HT-29 (cell line): ENCODE results near the gene UVRAG. TPM values are rescaled to one million over a fixed set of nuclear protein-coding genes. Genes with fewer than 3 reads are reported as not detected.
"Not testable (repeated sequence)": the region's sequence is repeated elsewhere in the genome, so short reads cannot be mapped to it uniquely, and the experiment has no call there.

Source experiments
- DNase-seq: peaks from one replicate; pipeline ENCODE4 v3.0.0-alpha.2; 2015; ENCODE audit warnings: low spot score
- total RNA-seq: library from RNA; depleted of rRNA; stranded (reverse); fragments of >200 nt; shearing (Covaris generic); gene quantifications from 2 replicates; pipeline ENCODE4 v1.2.3, GENCODE V29; 2014

UVRAG gene
- total RNA-seq, 1 experiment from 2014 or later: 11.9 TPM

DNA sequence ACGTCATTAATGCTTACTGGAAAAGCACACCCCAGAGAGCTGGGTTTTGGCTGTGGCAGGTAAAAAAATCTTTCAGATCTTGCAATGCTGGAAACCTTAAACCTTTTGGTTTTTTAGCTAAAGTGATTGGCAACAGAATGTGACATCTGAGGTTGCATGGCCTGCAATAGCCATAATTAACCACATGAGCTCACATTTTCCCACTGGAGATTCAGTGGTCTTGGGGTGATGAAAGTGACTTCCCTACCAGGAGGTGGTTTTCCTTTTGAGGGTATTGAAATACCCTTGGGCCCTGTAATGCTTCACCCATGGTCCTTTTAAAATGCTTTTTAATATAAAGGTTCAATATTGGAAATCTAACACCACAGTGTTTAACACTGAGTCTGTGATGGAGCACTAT, 198.5 kb downstream of the UVRAG start:
- no peak for DNase-seq

DNA sequence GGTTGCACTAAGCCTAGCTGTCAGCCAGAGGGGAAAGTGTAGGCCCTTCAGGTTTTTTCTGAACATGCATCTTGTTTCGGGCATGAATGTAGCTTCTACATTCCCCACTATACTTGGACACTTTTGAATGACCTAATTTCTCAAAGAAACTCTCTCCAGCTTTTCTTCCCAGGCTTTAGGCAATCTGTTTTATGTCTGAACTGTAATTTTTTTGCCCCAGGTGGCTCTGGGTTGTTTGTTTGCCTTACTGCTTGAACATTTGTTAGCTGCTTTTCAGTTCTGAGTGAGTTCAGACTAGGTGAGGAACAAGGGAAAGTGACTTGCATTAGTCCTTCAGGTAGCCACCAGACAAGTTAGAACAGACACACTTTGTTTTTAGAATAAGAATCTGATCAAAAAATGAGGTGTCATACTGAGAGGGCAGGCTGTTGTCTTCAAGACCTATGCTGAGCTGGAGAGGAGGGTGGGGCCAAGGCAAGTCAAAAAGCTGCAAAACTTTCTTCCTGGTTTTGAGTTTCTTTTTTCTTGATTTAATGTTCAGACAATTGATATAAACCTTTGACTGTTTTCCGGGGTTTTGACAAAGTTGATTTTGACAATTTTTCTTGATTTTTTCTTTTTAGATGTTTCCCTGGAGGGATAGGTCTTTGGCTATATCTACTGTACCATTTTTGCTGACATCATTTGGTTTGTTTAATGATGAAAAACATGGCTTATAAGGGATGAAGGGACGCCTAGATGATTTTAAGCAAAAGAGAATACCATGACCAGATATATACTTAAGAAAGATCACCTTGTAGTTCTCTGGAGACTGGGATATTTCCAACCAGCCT, 208.4 kb downstream of the UVRAG start:
- no peak for DNase-seq

DNA sequence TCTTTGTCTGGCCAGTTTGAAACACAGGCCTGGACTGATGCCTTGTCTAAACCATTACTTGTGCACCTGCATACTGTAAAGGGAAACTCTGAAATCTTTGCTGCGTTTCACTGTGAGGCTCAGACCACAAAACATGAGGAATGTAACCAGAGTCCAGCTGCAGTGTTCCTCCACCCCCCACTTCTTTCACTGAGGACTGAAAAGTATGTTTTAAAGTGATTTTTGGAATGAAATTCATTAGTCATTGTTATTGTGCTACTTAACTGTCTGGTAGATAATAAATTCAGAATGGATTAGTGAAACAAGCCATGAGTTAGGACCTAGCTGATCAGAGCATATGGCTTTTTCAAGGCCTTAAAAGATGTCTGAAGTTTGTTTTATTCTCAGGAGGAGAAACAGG, 210.1 kb downstream of the UVRAG start:
- no peak for DNase-seq

DNA sequence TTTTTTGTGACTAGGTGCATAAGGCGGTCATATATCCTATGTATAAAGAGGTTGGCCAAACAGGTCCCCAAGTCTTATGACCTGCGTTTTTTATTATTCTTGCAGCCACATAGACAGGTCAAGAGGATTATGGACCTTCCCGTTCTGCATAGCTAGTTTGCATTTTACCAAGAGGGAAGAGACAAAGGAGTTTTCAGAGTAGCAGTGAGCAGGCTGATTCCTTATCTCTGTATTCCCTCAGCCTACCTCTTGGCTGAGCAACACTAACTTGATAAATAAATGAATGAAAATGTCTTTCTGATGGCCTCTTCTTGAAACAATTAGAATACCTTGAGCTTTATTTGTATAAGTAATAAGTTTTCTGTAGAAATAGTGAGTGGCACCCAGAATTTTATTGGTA, 210.8 kb downstream of the UVRAG start:
- no peak for DNase-seq

DNA sequence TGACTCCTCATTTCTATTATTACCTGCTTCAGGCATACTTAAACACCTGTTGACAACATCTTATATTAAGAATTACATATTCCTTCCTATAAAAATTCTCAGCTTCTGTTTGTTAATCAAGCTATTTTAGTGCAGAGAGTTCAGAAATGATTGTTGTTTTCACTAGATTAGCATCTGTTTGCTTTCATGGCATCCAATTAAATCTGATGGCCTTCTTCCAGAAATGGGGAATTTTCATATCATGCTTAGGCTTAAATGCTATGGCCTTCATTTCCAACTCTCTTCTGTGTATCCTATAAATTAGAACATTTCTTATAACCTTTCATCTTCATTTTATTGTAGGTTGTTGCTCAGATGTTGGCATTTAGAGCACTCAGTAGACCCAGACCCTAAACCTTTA, 211.3 kb downstream of the UVRAG start:
- no peak for DNase-seq

DNA sequence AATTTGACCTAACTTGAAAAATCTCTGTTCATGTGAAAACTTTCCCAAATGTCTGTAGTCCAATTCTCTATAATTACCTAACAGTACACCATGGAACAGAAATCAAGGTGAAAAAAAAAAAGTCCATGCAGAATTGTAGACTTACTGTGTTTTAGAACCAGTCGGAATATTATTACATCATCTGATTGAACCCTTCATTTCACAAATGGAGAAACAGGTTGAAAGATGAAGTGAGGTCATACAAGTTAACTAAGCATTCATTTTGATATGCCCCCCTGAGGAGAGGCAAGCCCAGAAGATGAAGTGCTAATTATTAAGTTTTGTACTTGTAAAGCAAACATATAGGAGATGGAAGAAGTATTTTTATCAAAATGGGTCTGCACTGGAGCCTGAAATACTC, 211.9 kb downstream of the UVRAG start:
- no peak for DNase-seq

DNA sequence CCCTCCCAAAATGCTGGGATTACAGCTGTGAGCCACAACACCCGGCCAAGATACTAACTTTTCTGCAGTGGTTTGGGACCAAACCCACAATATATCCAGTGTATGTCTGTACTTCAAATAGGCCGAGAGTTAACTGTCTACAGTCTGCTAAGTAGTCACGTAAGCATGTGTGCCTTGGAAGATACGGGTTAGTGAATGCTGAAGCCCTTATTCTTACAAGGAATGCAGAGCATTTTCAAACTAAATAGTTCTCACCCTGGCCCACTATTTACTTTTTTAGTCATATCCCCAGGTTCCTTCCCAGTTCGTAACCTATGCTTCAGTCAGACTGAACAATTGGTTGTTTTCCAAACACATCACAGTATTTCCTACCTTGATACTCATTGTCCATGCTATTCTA, 215.3 kb downstream of the UVRAG start:
- no peak for DNase-seq

DNA sequence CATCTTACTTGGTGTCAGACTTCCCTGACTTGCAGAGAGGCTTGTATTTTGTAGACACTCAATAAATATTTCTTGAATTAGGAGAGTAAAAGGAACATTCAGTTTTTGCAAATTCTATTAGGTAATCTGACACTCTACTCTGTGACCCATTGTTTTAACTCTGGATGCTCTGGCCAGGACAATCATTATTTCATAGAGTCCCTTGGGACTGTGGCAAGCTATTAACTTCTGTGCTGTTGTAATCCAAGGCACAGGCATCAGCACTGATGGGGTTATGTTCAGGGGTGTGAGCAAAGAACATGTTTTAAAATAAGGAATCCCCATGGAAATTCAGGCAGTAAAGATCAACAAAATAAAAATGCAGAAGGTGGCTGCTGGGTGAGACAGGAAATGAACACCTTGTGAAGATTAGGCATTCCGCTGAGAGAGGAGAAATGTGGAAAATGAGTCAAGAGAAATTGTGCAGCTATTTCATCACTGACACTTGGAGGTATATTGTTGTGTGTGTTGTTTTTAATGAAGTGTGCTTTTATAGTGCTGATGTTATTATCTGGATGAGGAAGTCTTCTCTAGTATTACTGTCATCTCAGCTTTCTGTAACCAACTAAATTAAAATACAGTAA, 216.1 kb downstream of the UVRAG start:
- no peak for DNase-seq

DNA sequence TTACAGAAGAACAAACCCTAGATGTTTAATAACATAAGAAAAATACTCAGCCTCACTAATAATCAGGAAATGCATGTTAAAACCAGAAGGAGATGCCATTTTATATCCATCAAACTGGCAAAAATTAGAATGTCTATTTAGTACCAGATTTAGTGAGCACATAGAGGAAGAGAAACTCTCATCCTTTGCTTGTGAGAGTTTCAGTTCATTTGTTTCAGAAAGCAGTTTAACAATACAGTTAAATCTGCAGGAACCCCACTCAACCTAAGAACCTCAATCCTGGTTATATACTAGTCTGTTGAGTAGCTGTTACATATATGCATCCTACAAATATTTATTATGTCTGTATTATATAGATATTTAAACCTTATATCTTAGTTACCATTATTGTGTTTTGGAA, 218.7 kb downstream of the UVRAG start:
- DNase-seq: no peak

DNA sequence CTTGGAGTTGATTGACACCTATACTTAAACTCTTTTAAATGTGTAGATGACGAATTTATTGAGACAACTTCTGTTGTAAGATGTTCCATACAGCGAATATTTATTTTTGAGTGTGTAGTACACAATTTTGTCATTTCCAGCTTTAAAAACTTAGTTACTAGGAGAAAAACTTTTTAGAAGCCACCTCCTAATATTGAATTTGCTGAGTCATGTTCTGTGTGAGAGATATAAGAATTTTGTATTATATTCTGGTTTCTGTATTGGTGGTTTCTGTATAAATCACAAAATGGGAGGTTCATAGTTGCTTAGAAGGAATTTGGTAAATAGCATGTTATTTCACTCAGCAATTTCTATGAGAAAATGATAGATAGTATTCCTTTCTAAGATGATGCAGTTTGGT, 220.0 kb downstream of the UVRAG start:
- DNase-seq: no peak

DNA sequence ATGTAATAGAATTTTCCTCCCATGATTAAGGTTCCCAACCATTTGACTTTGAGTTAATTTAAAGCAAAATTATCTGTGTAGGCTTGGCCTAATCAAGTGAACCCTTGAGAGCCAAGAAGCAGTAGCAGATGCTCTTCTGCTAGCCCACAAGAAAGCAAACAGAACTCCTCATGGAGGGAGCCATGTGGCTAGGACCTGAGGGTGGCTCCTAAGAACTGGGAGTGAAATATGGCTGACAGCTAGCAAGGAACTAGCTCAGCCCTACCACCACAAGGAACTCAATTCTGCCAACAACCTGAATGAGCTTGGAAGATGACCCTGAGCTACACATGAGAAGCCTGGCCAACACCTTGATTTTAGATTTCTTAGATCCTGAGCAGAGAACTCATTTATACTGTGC, 223.6 kb downstream of the UVRAG start:
- no peak for DNase-seq

DNA sequence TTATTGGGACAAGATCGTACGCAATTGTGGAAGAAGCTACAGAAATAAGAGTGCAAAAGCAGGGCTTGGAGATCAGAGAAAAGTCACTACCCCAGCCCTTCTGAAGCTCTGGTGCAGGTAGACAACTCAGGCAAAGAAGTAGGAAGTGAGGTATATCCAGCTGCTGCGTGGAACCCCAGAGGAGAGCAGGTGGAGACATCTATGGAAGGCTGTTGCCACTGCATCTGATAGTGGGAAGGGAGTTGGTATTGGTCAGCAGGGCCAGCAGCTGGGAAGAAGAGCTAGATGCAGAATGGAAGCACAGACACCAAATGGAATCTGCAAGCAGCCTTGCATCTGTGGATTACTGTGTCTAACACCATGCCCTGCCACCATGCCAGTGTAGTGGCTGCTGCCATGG, 226.2 kb downstream of the UVRAG start:
- DNase-seq: peak; percentile 30

DNA sequence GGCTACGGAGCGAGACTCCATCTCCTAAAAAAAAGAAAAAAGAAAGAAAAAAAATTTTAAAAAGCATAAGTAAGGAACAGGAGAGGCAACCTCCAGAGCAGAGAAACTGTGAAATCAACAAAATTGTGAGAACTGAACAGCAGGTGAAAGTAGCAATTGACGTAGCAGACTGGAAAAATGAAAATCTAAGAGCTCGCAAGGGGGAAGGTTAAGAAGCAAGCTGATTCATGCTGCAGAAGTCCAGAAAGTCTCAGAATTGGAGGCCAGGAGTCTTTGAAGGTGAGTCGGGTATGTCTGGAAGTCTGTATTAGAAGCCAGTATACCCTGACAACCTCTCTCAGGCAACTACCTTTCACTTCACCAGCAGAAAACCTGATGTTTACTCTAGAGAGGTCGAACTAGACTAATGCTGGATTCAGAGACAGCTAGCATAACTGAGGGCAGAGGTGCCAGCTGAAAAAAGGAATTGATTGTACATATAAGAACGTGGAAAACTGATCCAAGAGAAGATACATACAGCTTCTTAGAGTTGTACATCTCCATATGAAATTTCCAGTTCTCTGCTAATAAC, 229.8 kb downstream of the UVRAG start:
- no peak for DNase-seq

DNA sequence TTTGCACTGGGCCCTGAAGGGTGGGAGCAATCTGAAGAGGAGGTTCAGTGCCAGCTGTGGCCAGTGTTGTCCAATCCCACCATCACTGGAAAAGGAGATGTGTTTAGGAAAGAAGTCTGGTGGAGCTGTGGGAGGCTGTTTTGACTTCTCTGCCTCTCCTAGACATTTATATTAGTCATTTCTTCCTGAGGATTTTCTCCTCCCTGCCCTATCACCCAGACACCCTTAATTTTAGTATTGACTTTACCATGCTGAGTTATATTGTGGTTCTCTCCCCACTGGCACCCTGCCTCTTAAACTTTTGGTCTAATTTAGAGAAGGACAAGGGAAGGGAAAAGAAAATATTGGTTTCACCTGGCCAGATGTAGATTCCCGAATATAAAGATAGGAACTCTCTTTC, 232.2 kb downstream of the UVRAG start:
- no peak for DNase-seq

DNA sequence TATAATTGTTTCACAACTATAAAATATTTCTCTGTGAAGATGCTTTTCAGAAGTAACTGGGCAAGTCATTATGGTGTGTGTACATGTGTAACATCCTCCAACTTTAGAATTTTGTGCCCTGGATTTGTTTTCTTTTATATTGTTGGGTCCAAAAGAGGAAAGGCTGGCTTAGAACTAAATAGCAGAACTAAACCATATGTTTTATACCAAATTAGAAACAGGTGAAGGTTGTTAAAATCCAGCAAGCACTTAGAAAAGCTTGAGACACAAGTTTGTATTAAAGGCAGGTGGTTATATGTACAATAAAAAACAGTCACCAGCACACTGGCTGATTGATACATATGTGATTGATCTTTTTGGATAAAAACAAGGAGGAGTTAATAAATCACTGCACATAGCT, 232.8 kb downstream of the UVRAG start:
- DNase-seq: no peak

DNA sequence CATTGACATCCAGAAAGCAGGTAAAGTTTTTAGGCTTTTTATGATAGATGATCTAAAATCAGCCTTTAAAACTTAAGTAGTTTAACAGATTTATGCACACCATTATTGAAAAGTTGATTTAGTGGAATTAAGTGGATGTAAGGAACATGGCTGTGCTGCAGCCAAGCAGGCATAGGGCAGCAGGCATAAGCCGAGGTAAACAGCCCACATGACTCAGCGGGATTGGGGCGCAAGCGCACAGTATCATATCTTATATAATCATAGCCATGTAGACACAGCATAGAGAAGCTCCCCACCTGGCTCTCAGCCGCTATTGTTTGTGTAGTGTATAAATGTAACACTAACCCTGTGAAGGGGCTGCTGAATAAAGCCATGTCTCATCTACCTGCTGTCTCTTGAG, 233.8 kb downstream of the UVRAG start:
- peak; percentile 21 for DNase-seq

DNA sequence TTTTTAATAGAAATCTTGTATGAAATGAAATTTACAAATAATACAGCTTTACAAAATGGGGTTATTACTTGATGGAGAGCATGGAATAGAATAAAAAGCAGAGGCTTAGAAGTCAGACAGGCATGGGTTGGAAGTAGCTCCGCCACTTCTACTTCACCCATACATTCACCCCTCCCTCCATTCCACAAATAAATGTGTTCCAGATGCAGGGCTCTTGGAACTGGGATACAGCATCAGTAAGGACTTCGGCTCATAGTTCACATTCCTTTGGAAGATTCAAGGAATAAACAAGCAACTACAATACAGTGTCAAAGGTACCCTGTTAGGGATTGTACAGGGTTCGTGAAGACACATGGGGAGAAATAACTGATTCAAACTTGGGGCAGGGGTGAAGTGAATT, 234.5 kb downstream of the UVRAG start:
- no peak for DNase-seq

DNA sequence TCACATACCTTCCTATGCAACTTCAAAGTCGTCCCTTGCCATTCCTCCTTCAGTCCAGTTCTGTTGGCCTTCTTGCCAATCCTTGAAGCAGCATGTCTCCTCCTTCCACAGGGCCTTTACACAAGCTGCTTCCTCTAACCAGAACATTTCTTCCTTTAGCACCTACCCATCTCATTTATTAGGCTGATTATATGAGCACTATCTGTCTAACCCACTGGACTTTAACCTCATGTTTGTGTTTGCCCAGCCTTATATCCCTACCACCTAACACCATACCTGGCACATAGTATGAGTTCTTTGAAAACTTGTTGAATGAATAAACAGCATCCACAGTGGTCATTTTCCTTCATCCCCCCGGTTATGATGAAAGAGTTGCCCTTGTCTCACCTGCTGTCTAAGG, 236.9 kb downstream of the UVRAG start:
- no peak for DNase-seq

DNA sequence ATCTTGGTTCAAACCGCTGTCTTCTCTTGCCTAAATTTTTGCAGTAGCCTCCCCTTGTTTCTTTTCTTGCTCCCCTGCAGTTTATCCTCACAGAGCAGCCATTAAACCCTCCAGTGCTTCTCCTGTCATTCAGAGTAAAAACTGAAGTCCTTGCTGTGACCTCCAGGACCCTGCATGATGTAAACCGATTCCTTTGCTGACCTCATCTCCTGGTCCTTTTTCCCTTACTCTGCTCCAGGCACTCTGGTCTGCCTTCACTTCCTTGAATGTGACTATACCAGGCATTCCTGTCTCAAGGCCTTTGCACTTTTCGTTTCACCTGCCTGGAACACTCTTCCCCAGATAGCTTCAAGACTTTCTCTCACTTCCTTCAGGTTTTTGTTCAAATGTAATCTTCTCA, 239.3 kb downstream of the UVRAG start:
- DNase-seq: no peak

DNA sequence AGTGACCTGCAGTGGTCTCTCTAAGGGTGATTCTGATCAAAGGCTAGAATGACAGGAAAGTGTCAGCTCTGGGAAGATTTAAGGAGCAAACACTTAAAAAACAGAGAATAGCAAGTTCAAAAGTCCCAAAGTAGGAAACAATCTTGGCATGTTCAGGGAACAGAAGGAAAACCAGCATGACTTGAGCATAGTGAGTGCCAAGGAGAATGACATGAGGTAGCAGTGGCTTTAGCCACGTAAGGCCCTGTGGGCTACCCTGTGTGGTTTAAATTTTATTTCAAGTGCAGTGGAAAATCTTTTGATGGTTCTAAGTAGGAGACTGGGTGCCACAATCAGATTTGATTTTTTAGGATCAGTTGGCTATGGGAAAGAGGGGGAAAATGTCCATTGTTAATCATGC, 241.9 kb downstream of the UVRAG start:
- DNase-seq: no peak

DNA sequence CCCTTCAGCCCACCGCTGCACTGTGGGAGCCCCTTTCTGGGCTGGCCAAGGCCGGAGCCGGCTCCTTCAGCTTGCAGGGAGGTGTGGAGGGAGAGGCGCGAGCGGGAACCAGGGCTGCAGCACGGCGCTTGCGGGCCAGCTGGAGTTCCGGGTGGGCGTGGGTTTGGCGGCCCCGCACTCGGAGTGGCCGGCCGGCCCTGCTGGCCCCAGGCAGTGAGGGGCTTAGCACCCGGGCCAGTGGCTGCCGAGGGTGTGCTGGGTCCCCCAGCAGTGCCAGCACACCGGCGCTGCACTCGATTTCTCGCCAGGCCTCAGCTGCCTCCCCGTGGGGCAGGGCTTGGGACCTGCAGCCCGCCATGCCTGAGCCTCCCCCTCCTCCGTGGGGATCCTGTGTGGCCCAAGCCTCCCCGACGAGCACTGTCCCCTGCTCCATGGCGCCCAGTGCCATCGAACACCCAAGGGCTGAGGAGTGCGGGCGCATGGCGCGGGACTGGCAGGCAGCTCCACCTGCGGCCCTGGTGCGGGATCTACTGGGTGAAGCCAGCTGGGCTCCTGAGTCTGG, 245.5 kb downstream of the UVRAG start:
- not testable (repeated sequence) for DNase-seq

DNA sequence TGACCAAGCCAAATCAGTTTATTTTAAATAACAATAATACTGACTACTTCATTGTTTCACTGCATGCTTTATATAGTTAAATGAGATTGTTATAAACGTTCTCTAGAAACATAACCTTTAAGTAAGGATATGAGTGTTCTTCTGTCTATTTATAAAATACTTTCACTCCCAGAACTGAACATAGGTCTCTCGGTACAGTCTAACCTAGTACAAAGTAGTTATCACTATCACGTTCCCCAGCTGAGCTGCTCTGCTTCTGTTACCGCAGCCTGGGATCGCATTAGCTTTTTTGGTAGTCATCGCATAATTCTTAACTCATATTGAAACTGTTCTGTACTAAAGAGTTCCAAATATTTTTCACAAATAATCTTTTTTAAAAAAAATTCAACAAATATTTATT, 247.7 kb downstream of the UVRAG start:
- no peak for DNase-seq

DNA sequence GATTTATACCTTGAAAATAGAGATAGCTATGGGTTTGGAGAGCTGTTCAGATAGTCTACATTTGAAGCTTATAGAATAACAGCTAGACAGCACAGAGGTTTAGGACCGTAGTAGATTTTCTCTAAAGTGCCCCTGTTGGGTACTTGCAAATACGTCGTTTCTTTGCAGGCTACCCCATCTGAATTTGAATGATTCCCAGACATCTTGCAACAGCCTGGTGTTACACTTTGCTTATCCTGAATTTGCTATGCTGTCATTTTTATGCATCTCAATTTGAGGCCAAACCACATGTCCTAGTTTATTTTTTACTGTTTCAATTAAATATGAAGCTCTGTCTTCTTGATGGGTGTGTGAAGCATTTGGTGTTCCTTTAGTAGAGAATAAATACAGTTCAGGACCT, 249.2 kb downstream of the UVRAG start:
- DNase-seq: no peak
